H1 (cell line): ENCODE results near the gene ADRA2B. TPM values are rescaled to one million over a fixed set of nuclear protein-coding genes. Genes with fewer than 3 reads are reported as not detected.

Experiments used
- CEBPB ChIP-seq: IDR thresholded peaks from 2 replicates; pipeline ENCODE4 v1.6.1; 2012; ENCODE audit warnings: low read depth, low read length
- CHD7 ChIP-seq: fragments of 300-600 bp; sonication (generic); IDR thresholded peaks from 2 replicates; pipeline ENCODE4 v1.7.1; 2012; ENCODE audit warnings: low read length, moderate library complexity, mild to moderate bottlenecking, inconsistent platforms; ENCODE audit not compliant: insufficient replicate concordance
- HDAC2 ChIP-seq, 2 experiments: fragments of 300-600 bp in 1 of 2; sonication (generic) in 1 of 2; IDR thresholded peaks; 2 replicates each; pipeline ENCODE4 v1.6.1; 2011 to 2012; ENCODE audit warnings: low read depth in 2 of 2, low read length in 2 of 2, mild to moderate bottlenecking in 2 of 2, moderate library complexity in 2 of 2, borderline replicate concordance in 1 of 2, inconsistent platforms in 1 of 2
- JUND ChIP-seq: IDR thresholded peaks from 2 replicates; pipeline ENCODE4 v1.6.1; 2011; ENCODE audit warnings: mild to moderate bottlenecking, improper control_type of control experiment, low read length
- KDM5A ChIP-seq: fragments of 200-600 bp; IDR thresholded peaks from 2 replicates; pipeline ENCODE4 v1.7.1; 2012; ENCODE audit warnings: mild to moderate bottlenecking, low read length, inconsistent platforms, mixed read lengths
- POLR2A ChIP-seq, 2 experiments: IDR thresholded peaks; 1 replicate in 1 of 2; 2 replicates in 1 of 2; pipeline ENCODE4 v1.6.1; 2011; ENCODE audit warnings: low read depth in 2 of 2, low read length in 2 of 2, mild to moderate bottlenecking in 2 of 2; ENCODE audit errors: control extremely low read depth in 1 of 2
- RAD21 ChIP-seq, 2 experiments: IDR thresholded peaks in 1 of 2; conservative IDR thresholded peaks in 1 of 2; 2 replicates each; pipeline ENCODE4 v1.6.1; 2011; ENCODE audit warnings: low read depth in 2 of 2, low read length in 2 of 2, improper control_type of control experiment in 1 of 2, inconsistent platforms in 1 of 2, mild to moderate bottlenecking in 1 of 2, moderate library complexity in 1 of 2
- RXRA ChIP-seq: IDR thresholded peaks from 2 replicates; pipeline ENCODE4 v1.6.1; 2011; ENCODE audit warnings: low read depth, mild to moderate bottlenecking, low read length, moderate library complexity; ENCODE audit not compliant: insufficient read depth
- SUZ12 ChIP-seq: fragments of 200-600 bp; sonication (generic); IDR thresholded peaks from 2 replicates; pipeline ENCODE4 v1.6.1; 2012; ENCODE audit warnings: mild to moderate bottlenecking, inconsistent platforms, low read length, moderate library complexity, mixed read lengths
- TAF7 ChIP-seq: optimal IDR thresholded peaks from 2 replicates; pipeline ENCODE3; 2011; ENCODE audit warnings: low read depth, mild to moderate bottlenecking, inconsistent platforms, low read length, moderate library complexity, borderline replicate concordance
- TEAD4 ChIP-seq: IDR thresholded peaks from 2 replicates; pipeline ENCODE4 v1.6.1; 2012; ENCODE audit warnings: low read depth, low read length, inconsistent platforms, mixed read lengths
- polyA plus RNA-seq, 7 experiments: library from polyadenylated mRNA; depleted of rRNA in 3 of 7; stranded (reverse) in 5 of 7; unstranded in 2 of 7; fragments of >200 nt in 5 of 7; fragments of 200-250 nt in 2 of 7; gene quantifications; 1 replicate in 5 of 7; 2 replicates in 1 of 7; 4 replicates in 1 of 7; pipeline versions ENCODE4 v1.2.1 to v1.2.3, GENCODE V29; 2011 to 2013; ENCODE audit warnings: missing spikeins in 2 of 7, mixed read lengths in 2 of 7
- total RNA-seq: library from RNA; stranded (reverse); fragmentation: NEBNext Ultra II Directional; extraction: Animal tissue kit (Norgen Biotek cat#: 25700); gene quantifications from 2 replicates; pipeline ENCODE4 v1.2.1, GENCODE V29; 2021

The ADRA2B gene
- total and polyA plus RNA-seq, 2 of the 8 experiments (the other 6 are each of a cell fraction or from before 2014, with no cell fraction given), result 5.8 to 6.5 TPM

GRCh38 chr2:96136129-96136720 lies 19.9 kb upstream of the ADRA2B start (continued):
- TF ChIP-seq CHD7, result no peak
- TF ChIP-seq RXRA, result no peak
- no peak for TF ChIP-seq TEAD4
- TF ChIP-seq HDAC2 (IDR thresholded peaks at IDR 0.05; ENCODE audit: borderline replicate concordance in 1 of 2, low read depth in 2 of 2, low read length in 2 of 2), result no peak
- TF ChIP-seq RAD21 (IDR thresholded peaks at IDR 0.05 in 1 of 2, conservative IDR thresholded peaks at IDR 0.05 in 1 of 2; ENCODE audit: low read depth in 2 of 2, low read length in 2 of 2), result no peak
- TF ChIP-seq TAF7, result no peak
- TF ChIP-seq CEBPB, result no peak
- TF ChIP-seq SUZ12, result no peak
- TF ChIP-seq POLR2A (IDR thresholded peaks at IDR 0.05; ENCODE audit: control extremely low read depth in 1 of 2, low read depth in 2 of 2, low read length in 2 of 2), result no peak
- no peak for TF ChIP-seq KDM5A
- TF ChIP-seq JUND, result no peak
